Endothelial cell of umbilical vein (primary cell): ENCODE results near the gene NSUN7. TPM values are rescaled to one million over a fixed set of nuclear protein-coding genes. Genes with fewer than 3 reads are reported as not detected.

Experiments used
- BruUV-seq: library from RNA; stranded (reverse); fragments of 400-500 nt; replicated peaks from 2 replicates; lab custom pipeline; 2021; lab: Mats Ljungman, UMichigan
- CTCF ChIA-PET: fragments of 300-600, 350-600 bp; sonication (Branson Sonifier 250); formaldehyde crosslinking; loops from one replicate; lab custom pipeline; 2021; ENCODE audit warnings: antibody characterized with exemption, inconsistent platforms; lab: Charles Lee
- POLR2A ChIA-PET: fragments of 300-600, 350-600 bp; sonication (Branson Sonifier 250); formaldehyde crosslinking; loops from one replicate; lab custom pipeline; 2021; ENCODE audit warnings: antibody characterized with exemption, inconsistent platforms; lab: Charles Lee
- DNase-seq: peaks from one replicate; pipeline ENCODE4 v3.0.0-alpha.2; 2011; ENCODE audit warnings: low read depth, low spot score
- FAIRE-seq: peaks from 2 replicates; lab custom pipeline; 2011; peaks lifted over from hg19 to GRCh38; lab: Jason Lieb, UNC
- H2AFZ ChIP-seq: 2 replicates; pipeline ENCODE4 v1.6.0; 2012; ENCODE audit warnings: low read depth, low read length, control low read depth, inconsistent platforms
- H3K27ac ChIP-seq: 2 replicates; pipeline ENCODE4 v1.5.1; 2011; ENCODE audit warnings: low read depth, mild to moderate bottlenecking, control low read depth, low read length, moderate library complexity; ENCODE audit not compliant: insufficient read depth
- H3K27me3 ChIP-seq, 2 experiments: 2 replicates each; pipeline versions ENCODE4 v1.6.0 to v1.6.1; 2011; ENCODE audit warnings: low read length in 2 of 2, mixed read lengths in 1 of 2; ENCODE audit not compliant: control insufficient read depth in 2 of 2, insufficient read depth in 2 of 2
- H3K36me3 ChIP-seq, 2 experiments: 2 replicates in 1 of 2; 3 replicates in 1 of 2; pipeline ENCODE4 v1.5.1; 2011; ENCODE audit warnings: low read length in 2 of 2, mild to moderate bottlenecking in 1 of 2, moderate library complexity in 1 of 2; ENCODE audit not compliant: control insufficient read depth in 2 of 2, insufficient read depth in 2 of 2; ENCODE audit errors: extremely low read depth in 1 of 2
- H3K4me1 ChIP-seq: 3 replicates; pipeline ENCODE4 v1.5.1; 2011; ENCODE audit warnings: mild to moderate bottlenecking, low read length; ENCODE audit not compliant: control insufficient read depth, insufficient read depth; ENCODE audit errors: extremely low read depth
- H3K4me2 ChIP-seq: 2 replicates; pipeline ENCODE4 v1.6.1; 2011; ENCODE audit warnings: low read length, control low read depth, mixed read lengths; ENCODE audit not compliant: insufficient read depth
- H3K4me3 ChIP-seq, 3 experiments: fragments of 200-600 bp in 1 of 3; sonication (generic), shearing (Covaris generic) in 1 of 3; replicated peaks in 1 of 3; 2 replicates each; pipeline ENCODE4 v1.5.1; 2011 to 2016; ENCODE audit warnings: control low read depth in 3 of 3, low read length in 3 of 3, mild to moderate bottlenecking in 2 of 3, inconsistent platforms in 1 of 3, low read depth in 1 of 3, moderate library complexity in 1 of 3; ENCODE audit not compliant: insufficient read depth in 1 of 3
- H3K79me2 ChIP-seq: 2 replicates; pipeline ENCODE4 v1.6.0; 2012; ENCODE audit warnings: low read length, inconsistent platforms; ENCODE audit not compliant: control insufficient read depth, insufficient read depth
- H3K9ac ChIP-seq: replicated peaks from 2 replicates; pipeline ENCODE3; 2011; ENCODE audit warnings: low read length, control low read depth; ENCODE audit not compliant: insufficient read depth; ENCODE audit errors: extremely low read depth
- H3K9me1 ChIP-seq: replicated peaks from 3 replicates; pipeline ENCODE4 v1.6.0; 2011; ENCODE audit warnings: mild to moderate bottlenecking, low read length; ENCODE audit not compliant: control insufficient read depth, insufficient read depth; ENCODE audit errors: extremely low read depth
- H3K9me3 ChIP-seq: replicated peaks from 2 replicates; pipeline ENCODE4 v1.5.1; 2012; ENCODE audit warnings: low read length, inconsistent platforms; ENCODE audit not compliant: control insufficient read depth, insufficient read depth
- H4K20me1 ChIP-seq: replicated peaks from 2 replicates; pipeline ENCODE3; 2011; ENCODE audit warnings: mild to moderate bottlenecking, low read length; ENCODE audit not compliant: control insufficient read depth, insufficient read depth; ENCODE audit errors: extremely low read depth
- CTCF ChIP-seq, 2 donors: IDR thresholded peaks; 1 replicate in 1 of 2; 2 replicates in 1 of 2; pipeline ENCODE4 v1.5.1; 2011; ENCODE audit warnings: low read length in 2 of 2, mild to moderate bottlenecking in 2 of 2, moderate library complexity in 2 of 2, control low read depth in 1 of 2, inconsistent platforms in 1 of 2, low read depth in 1 of 2; ENCODE audit not compliant: insufficient read depth in 1 of 2; ENCODE audit errors: extremely low read depth in 1 of 2
- EZH2 ChIP-seq: IDR thresholded peaks from 2 replicates; pipeline ENCODE4 v1.6.1; 2012; ENCODE audit warnings: borderline replicate concordance, low read depth, mild to moderate bottlenecking, moderate library complexity, low read length, inconsistent platforms; ENCODE audit not compliant: severe bottlenecking
- FOS ChIP-seq: IDR thresholded peaks from 2 replicates; pipeline ENCODE4 v1.6.1; 2011; ENCODE audit warnings: mild to moderate bottlenecking, low read length, moderate library complexity, borderline replicate concordance; ENCODE audit not compliant: insufficient read depth
- GATA2 ChIP-seq: IDR thresholded peaks from 2 replicates; pipeline ENCODE4 v1.7.0; 2011; ENCODE audit warnings: low read depth, mild to moderate bottlenecking, moderate library complexity, mixed read lengths, low read length; ENCODE audit not compliant: insufficient read length, insufficient read depth
- JUN ChIP-seq: IDR thresholded peaks from 2 replicates; pipeline ENCODE4 v1.6.1; 2011; ENCODE audit warnings: borderline replicate concordance, low read depth; ENCODE audit not compliant: insufficient read length, insufficient read depth
- MAX ChIP-seq: IDR thresholded peaks from 2 replicates; pipeline ENCODE4 v1.6.1; 2011; ENCODE audit not compliant: insufficient read depth, insufficient read length
- MYC ChIP-seq: IDR thresholded peaks from one replicate; pipeline ENCODE4 v1.6.1; 2011; ENCODE audit warnings: mild to moderate bottlenecking, low read depth, low read length
- POLR2A ChIP-seq: IDR thresholded peaks from 2 replicates; pipeline ENCODE4 v1.6.1; 2012; ENCODE audit warnings: low read depth, mild to moderate bottlenecking, control low read depth, low read length
- POLR2AphosphoS5 ChIP-seq: IDR thresholded peaks from 2 replicates; pipeline ENCODE4 v1.6.1; 2012; ENCODE audit warnings: low read depth, mild to moderate bottlenecking, control low read depth, low read length, moderate library complexity; ENCODE audit not compliant: insufficient read depth
- dilution Hi-C: fragments of 300-500 bp; cut with MboI; formaldehyde crosslinking; loops from one replicate; pipeline ENCODE4 v1.15.0; 2019; ENCODE audit warnings: low sequenced_read_pairs; ENCODE audit not compliant: extremely low pct_ligation_motif_present
- intact Hi-C: fragments of 100-400 bp; cut with micrococcal nuclease; formaldehyde crosslinking; loops from one replicate; pipeline ENCODE4 v1.10.0; 2022
- polyA plus RNA-seq, 4 experiments: library from polyadenylated mRNA; depleted of rRNA in 3 of 4; stranded (reverse) in 3 of 4; unstranded in 1 of 4; fragments of >200 nt; gene quantifications; 2 replicates each; pipeline versions ENCODE4 v1.2.1 to v1.2.3, GENCODE V29; 2011 to 2012; ENCODE audit warnings: missing spikeins in 1 of 4
- total RNA-seq: library from RNA; stranded (reverse); gene quantifications from 2 replicates; pipeline ENCODE4 v1.2.3, GENCODE V29; 2021

Gene NSUN7
- total and polyA plus RNA-seq, 2 donors (not counting 3 experiments of a cell fraction or from before 2014, with no cell fraction given) = 0.03 to 0.20 TPM

DNA sequence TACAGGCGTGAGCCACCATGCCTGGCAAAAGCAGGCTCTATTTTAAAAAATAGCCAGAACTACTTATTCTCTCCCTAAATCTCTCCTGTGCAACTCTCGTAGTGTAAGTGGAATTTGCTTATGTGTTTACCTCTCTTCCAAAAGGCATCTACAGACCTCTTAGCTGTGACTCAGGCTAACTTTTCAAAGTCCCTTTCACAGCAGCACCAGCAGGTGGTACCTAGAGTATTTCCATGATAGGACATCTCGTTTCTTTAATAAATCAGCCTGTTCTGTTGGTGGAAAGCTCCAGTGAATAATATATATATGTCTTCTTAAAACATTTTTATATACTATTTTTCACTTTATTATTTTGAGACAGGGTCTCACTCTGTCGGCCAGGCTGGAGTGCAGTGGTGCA, 89.0 kb downstream of the NSUN7 start:
- Histone ChIP-seq H3K27me3 (no peaks in the 10 kb centered on the region), H3K36me3 (peaks cover 0 to 17% of the 10 kb centered on the region in 2 experiments), H3K4me1 (peaks cover 4% of the 10 kb centered on the region), H3K9me1 (no peaks in the 10 kb centered on the region), H2AFZ (no peak overlapping the region), H4K20me1 (no peaks in the 10 kb centered on the region), H3K27ac (no peak overlapping the region), H3K4me3 (no peak overlapping the region), H3K4me2 (no peak overlapping the region), H3K79me2 (peaks cover 2% of the 10 kb centered on the region), H3K9ac (no peak overlapping the region), H3K9me3 (no peaks in the 10 kb centered on the region)
- DNase-seq (no peak), FAIRE-seq (no peak)
- no peak for TF ChIP-seq POLR2A
- no peak for TF ChIP-seq EZH2
- TF ChIP-seq CTCF (IDR thresholded peaks at IDR 0.05; ENCODE audit: extremely low read depth in 1 of 2, insufficient read depth in 1 of 2, low read depth in 1 of 2, low read length in 2 of 2) = no peak
- TF ChIP-seq MAX = no peak
- no peak for TF ChIP-seq GATA2
- TF ChIP-seq MYC = no peak
- no peak for TF ChIP-seq POLR2AphosphoS5
- no peak for TF ChIP-seq FOS
- TF ChIP-seq JUN = no peak
- dilution Hi-C loops = no loop called here
- no TSS peak for BruUV-seq
- ChIA-PET CTCF (interaction anchor here (1.9 to 3.1 kb wide), 2 partner anchors 10 to 13 kb away, joined by 4 to 25 read pairs; no protein-coding TSS in a partner anchor), POLR2A (no interaction called here)
- intact Hi-C loops = no loop called here
